ENCODE data around the gene RBM4.
"Not testable (repeated sequence)": the region's sequence is repeated elsewhere in the genome, so short reads cannot be mapped to it uniquely, and the experiment has no call there.

- TF ChIP-seq CTCF (IDR thresholded peaks at IDR 0.05); POLR2A (IDR thresholded peaks at IDR 0.05); POLR2AphosphoS5 (IDR thresholded peaks at IDR 0.05); EP300 (IDR thresholded peaks at IDR 0.05; ENCODE audit: low read depth): not testable (repeated sequence)
Measured at GRCh38 chr11:66589315-66589714, 49.2 kb upstream of the RBM4 start.

Measured in transverse colon (tissue), 4 donors.